HL-60/S4 treated with retinoic acid at 250 ng/mL for 4 days and 3 days (cell line): ENCODE measurements around the gene ZNF592.

ENCODE experiments used
- in situ Hi-C: fragments of 300-500 bp; cut with MboI; formaldehyde crosslinking; loops from 2 replicates; pipeline ENCODE4 v1.7.0; 2022; ENCODE audit warnings: low sequenced_read_pairs

The ZNF592 gene

GRCh38 chr15:84773716-84774115 is 25.3 kb downstream of the ZNF592 start:
- in situ Hi-C loops = no loop called here

GRCh38 chr15:84775867-84776449 is 27.6 kb downstream of the ZNF592 start:
- in situ Hi-C loops = no loop called here

- in situ Hi-C loops = no loop called here
Measured at GRCh38 chr15:84778194-84778593, 29.8 kb downstream of the ZNF592 start.

GRCh38 chr15:84780492-84780891 is 32.1 kb downstream of the ZNF592 start:
- in situ Hi-C loops = no loop called here

GRCh38 chr15:84781495-84781894 is 33.1 kb downstream of the ZNF592 start:
- in situ Hi-C loops = no loop called here

GRCh38 chr15:84782346-84782745 is 34.0 kb downstream of the ZNF592 start:
- in situ Hi-C loops = no loop called here

GRCh38 chr15:84783493-84784251 is 35.3 kb downstream of the ZNF592 start:
- in situ Hi-C loops = no loop called here

- in situ Hi-C loops = no loop called here
Measured at GRCh38 chr15:84784262-84784661, 35.9 kb downstream of the ZNF592 start.

- in situ Hi-C loops = no loop called here
Measured at GRCh38 chr15:84785053-84785452, 36.7 kb downstream of the ZNF592 start.

GRCh38 chr15:84788500-84788899 is 40.1 kb downstream of the ZNF592 start:
- in situ Hi-C loops = no loop called here

- in situ Hi-C loops = no loop called here
Measured at GRCh38 chr15:84789762-84790161, 41.4 kb downstream of the ZNF592 start.

- in situ Hi-C loops = no loop called here
Measured at GRCh38 chr15:84790676-84791075, 42.3 kb downstream of the ZNF592 start.

- in situ Hi-C loops = no loop called here
Measured at GRCh38 chr15:84791763-84792162, 43.4 kb downstream of the ZNF592 start.

- in situ Hi-C loops = no loop called here
Measured at GRCh38 chr15:84793431-84794161, 45.2 kb downstream of the ZNF592 start.

GRCh38 chr15:84794162-84794547 is 45.8 kb downstream of the ZNF592 start:
- in situ Hi-C loops = no loop called here

GRCh38 chr15:84795186-84795585 is 46.8 kb downstream of the ZNF592 start:
- in situ Hi-C loops = no loop called here

GRCh38 chr15:84797212-84797611 is 48.8 kb downstream of the ZNF592 start:
- in situ Hi-C loops = no loop called here

GRCh38 chr15:84797801-84798200 is 49.4 kb downstream of the ZNF592 start:
- in situ Hi-C loops = no loop called here

- in situ Hi-C loops = no loop called here
Measured at GRCh38 chr15:84798436-84798946, 50.1 kb downstream of the ZNF592 start.

- in situ Hi-C loops = no loop called here
Measured at GRCh38 chr15:84799511-84800187, 51.3 kb downstream of the ZNF592 start.

- in situ Hi-C loops = no loop called here
Measured at GRCh38 chr15:84800365-84800806, 52.0 kb downstream of the ZNF592 start.
